K562 treated with DMSO at 1 percent for 24 hours (cell line): ENCODE data around the gene ADD3. TPM values are rescaled to one million over a fixed set of nuclear protein-coding genes. Genes with fewer than 3 reads are reported as not detected.

Experiments used
- total RNA-seq: library from RNA; unstranded; fragments of 300-600 nt; gene quantifications from 2 replicates; pipeline ENCODE4 v1.2.3, GENCODE V29; 2022; ENCODE audit warnings: low read depth; ENCODE audit not compliant: insufficient read depth

The ADD3 gene
- 37.6 and 39.0 TPM in 2 replicates for total RNA-seq

GRCh38 chr10:110007701-110008517 lies at the start of gene ADD3:
Gene ADD3, plus strand, starts transcription at chr10:110007984. Its CDS starts 92,670 bp downstream, at chr10:110100654.

Other genes with a start within 250 kb of the ADD3 start
- gene XPNPEP1, start 84.5 kb upstream of the ADD3 start, total RNA-seq = 43.6 and 49.2 TPM in 2 replicates
- 8.8 and 11.1 TPM in 2 replicates for gene MXI1, start 199.6 kb downstream of the ADD3 start, total RNA-seq